ENCODE data around the gene PRKCB.
"Not testable (repeated sequence)": the region's sequence is repeated elsewhere in the genome, so short reads cannot be mapped to it uniquely, and the experiment has no call there.

The PRKCB gene

DNA sequence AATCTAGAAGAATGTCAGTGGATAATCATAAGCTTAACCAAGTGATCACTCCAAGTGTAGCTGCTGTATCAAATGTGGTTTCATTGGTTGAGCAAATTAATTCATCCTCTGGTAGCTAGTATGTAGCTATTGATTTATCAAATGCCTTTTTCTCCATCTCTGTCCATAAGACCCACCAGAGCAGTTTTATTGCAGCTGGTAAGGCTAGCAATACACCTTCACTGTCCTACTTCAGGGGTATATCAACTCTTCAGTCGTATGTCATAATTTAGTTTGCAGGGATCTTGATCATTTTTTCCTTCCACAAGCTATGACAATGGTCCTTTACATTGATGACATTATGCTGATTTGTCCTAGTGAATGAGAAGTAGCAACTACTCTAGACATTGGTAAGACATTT, 158.8 kb downstream of the PRKCB start:
- FAIRE-seq, result no peak
- DNase-seq (ENCODE audit: insufficient read length, low spot score), result no peak

DNA sequence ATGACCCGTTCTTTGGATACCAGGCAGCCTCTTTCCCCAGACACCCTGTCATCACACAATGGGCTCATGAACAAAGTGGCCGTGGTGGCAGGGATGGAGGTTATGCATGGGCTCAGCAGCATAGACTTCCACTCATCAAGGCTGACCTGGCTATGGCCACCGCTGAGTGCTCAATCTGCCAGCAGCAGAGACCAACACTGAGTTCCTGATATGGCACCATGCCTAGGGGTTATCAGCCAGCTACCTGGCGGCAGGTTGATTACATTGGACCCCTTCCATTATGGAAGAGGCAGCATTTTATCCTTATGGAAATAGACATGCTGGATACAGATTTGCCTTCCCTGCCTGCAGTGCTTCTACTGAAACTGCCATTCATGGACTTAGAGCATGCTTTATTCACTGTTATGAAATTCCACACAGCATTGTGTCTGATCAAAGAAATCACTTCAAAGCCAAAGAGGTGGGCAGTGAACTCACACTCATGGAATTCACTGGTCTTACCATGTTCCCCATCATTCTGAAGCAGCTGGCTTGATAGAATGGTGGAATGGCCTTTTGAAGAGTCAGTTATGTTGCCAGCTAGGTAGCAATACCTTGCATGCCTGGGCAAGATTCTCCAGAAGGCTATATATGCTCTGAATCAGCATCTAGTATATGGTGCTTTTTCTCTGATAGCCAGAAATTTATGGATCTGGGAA, 160.6 kb downstream of the PRKCB start:
- DNase-seq (ENCODE audit: insufficient read length, low spot score) (no peak), FAIRE-seq (no peak)

- DNase-seq (ENCODE audit: insufficient read length, low spot score), result no peak
- FAIRE-seq, result no peak
Measured at GRCh38 chr16:23998771-23999170, 163.0 kb downstream of the PRKCB start.

DNA sequence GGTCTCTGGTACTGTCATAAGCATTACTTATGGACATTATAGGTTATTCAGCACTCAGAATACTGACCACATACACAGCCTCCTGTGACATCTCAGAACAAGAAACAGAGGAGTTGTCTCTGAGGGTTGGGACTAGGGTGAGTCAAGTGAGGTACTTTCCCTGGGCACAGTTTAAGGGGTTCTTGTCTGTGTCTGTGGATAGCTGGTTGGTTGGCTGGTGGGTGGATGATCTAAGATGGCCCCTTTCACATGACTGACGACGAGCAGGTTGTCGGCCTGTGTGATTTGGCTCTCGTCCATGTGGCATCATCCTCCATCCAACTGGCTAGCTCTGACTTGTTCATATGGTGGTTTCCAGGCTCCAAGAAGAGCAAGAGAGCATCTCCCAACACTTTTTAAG, 163.9 kb downstream of the PRKCB start:
- FAIRE-seq, result peak; percentile 45

DNA sequence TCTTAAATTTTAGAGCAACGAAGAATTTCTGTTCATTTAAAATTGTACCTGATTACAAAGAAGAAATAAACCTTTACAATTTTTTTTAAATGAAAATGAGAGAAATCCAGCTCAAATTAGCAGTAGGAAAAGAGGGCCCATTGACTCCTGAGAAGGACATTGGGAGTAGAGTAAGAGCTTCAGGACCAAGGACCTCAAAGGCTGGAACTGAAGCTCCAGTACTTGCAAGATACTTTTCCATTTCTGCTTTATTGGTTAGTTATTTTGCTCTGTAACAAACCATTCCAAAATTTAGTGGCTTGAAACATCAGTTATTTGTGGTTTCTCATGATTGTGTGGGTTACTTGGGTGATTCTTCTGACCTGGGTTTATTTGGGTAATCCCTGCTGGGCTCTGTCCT, 165.9 kb downstream of the PRKCB start:
- no peak for FAIRE-seq
- no peak for DNase-seq (ENCODE audit: insufficient read length, low spot score)

More for the DNA sequence above, 163.9 kb downstream of the PRKCB start:
- DNase-seq (ENCODE audit: insufficient read length, low spot score), result no peak

DNA sequence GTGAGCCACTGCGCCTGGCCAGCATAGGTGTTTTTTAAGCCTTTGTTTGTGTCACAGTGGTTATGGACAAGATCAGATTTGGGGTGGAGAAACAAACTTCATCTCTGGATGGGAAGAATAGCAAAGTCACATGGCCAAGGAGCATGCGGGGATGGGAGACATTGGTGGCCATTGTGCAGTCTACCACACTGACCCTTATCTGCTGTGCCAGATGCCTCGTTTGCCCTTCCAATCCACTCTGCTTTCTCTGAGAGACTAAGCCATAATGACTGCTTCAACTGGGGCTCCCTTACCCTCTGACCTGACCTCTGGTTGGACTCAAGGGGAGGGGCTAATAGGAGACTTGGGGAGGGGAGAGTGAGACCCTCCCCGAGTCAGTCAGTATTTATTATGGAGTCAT, 166.8 kb downstream of the PRKCB start:
- FAIRE-seq, result no peak

GRCh38 chr16:24005577-24005976, 169.8 kb downstream of the PRKCB start:
- FAIRE-seq (no peak), DNase-seq (ENCODE audit: insufficient read length, low spot score) (no peak)

More for the DNA sequence above, 166.8 kb downstream of the PRKCB start:
- no peak for DNase-seq (ENCODE audit: insufficient read length, low spot score)

- no peak for DNase-seq (ENCODE audit: insufficient read length, low spot score)
- FAIRE-seq, result no peak
Measured at GRCh38 chr16:24007391-24007790, 171.6 kb downstream of the PRKCB start.

DNA sequence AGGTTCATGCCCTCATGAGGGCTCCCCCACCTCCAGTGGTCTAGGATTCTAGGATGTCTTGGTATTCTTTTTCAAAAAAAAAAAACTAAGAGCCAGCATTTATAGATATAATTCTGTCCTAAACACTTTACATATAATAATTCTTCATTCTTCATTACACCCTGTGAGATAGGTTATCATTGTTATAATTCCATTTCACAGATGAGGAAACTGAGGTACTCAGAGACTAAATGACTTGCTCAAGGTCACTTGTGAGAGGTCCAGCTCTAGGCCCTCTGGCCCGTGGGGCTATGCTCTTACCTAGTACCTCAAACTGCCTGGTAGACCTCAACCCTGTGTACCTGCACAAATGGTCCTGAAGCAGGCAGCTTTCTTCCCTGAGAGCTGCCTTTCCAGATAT, 172.2 kb downstream of the PRKCB start:
- DNase-seq (ENCODE audit: insufficient read length, low spot score), result no peak
- FAIRE-seq, result no peak

GRCh38 chr16:24009098-24009497, 173.3 kb downstream of the PRKCB start:
- DNase-seq (ENCODE audit: insufficient read length, low spot score), result no peak
- peak; percentile 63 for FAIRE-seq

DNA sequence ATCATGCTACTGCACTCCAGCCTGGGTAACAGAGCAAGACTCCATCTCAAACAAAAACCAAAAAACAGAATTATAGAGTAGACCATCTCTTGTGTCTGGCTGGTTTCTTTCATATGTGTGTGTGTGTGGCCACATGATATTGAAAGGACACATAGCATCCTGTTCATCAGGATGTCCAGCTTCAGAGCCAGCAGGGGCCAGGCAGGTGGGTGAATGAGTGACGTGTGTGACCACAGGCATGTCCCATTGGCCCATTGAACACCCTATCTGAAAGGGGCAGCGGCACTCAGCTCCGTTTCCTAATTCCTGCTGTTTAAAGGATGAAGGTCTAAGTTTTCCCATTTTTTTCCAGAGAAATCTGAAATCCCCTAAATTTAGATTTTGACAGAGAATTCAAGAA, 174.2 kb downstream of the PRKCB start:
- FAIRE-seq (peak; percentile 8), DNase-seq (ENCODE audit: insufficient read length, low spot score) (no peak)

- no peak for DNase-seq (ENCODE audit: insufficient read length, low spot score)
- FAIRE-seq, result peak; percentile 93
Measured at GRCh38 chr16:24010440-24011089, 174.8 kb downstream of the PRKCB start.

DNA sequence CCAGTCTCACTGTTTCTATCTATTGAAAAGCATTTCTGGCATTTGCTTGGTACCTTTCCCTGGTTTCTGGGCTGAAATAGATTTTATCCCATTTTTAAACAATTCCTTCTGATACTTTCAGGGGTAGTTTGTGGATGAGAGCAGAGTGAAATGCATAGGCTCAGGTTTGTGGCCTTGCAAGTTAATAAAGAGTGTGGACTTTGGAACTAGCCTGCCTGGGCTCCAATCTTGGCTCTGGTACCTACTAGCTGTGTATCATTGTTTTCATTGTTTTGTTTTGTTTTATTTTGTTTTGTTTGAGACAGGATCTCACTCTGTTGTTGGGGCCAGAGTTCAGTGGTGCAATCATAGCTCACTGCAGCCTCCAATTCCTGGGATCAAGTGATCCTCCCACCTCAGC, 175.5 kb downstream of the PRKCB start:
- DNase-seq (ENCODE audit: insufficient read length, low spot score) (no peak), FAIRE-seq (no peak)

DNA sequence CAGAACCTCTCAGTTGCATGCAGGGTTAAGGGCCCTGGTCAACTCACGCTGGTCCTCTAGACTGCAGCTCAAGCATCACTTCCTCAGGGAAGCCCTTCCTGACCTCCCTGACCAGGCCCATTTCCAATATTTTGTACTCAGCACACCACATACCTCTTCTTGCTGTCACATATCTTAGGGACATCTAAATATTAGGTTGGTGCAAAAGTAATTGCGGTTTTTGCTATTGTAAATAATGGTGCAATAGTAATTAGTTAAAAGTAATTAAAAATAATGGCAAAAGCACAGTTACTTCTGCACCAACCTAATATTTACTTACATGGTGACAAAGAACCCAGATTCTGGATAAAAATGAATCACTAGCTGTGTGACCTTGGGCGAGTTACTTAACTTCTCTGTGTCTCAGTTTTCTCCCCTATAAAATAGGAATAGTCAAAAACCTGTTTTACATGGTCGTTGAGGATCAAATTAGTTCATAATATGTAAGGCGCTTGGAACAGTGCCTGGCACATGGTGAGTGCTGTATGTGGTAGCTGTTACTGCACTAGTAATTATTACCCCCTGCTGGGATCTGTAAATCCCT, 177.4 kb downstream of the PRKCB start:
- FAIRE-seq, result no peak

GRCh38 chr16:24013864-24014645, 178.3 kb downstream of the PRKCB start:
- peak; percentile 95 for FAIRE-seq
- DNase-seq (ENCODE audit: insufficient read length, low spot score), result peak; percentile 72

More for the DNA sequence above, 177.4 kb downstream of the PRKCB start:
- no peak for DNase-seq (ENCODE audit: insufficient read length, low spot score)

GRCh38 chr16:24014955-24015354, 179.2 kb downstream of the PRKCB start:
- not testable (repeated sequence) for DNase-seq (ENCODE audit: insufficient read length, low spot score); FAIRE-seq

DNA sequence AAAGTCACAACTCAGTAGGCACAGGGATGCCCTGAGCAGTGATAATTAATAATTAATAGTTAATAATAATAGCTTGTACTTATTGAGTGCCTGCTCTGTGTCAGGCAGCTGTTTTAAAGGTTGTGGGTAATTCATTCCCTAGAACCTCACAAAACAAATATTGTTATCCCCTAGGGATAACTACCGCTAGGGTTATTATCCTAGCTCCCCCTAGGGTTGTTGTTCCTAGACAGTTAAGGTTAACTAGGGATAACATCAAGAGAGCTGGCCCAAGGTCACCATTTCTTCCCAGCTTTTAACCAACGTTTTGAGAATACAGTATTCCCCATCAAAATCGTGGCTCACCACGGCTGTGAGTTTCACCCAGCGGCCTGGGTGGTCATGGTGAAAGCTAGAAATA, 180.1 kb downstream of the PRKCB start:
- DNase-seq (ENCODE audit: insufficient read length, low spot score) (no peak), FAIRE-seq (no peak)

GRCh38 chr16:24018485-24018884, 182.7 kb downstream of the PRKCB start:
- DNase-seq (ENCODE audit: insufficient read length, low spot score) (no peak), FAIRE-seq (no peak)

- no peak for DNase-seq (ENCODE audit: insufficient read length, low spot score)
- no peak for FAIRE-seq
Measured at GRCh38 chr16:24022797-24023196, 187.0 kb downstream of the PRKCB start.

GRCh38 chr16:24023621-24024020, 187.8 kb downstream of the PRKCB start:
- no peak for FAIRE-seq
- DNase-seq (ENCODE audit: insufficient read length, low spot score), result no peak

DNA sequence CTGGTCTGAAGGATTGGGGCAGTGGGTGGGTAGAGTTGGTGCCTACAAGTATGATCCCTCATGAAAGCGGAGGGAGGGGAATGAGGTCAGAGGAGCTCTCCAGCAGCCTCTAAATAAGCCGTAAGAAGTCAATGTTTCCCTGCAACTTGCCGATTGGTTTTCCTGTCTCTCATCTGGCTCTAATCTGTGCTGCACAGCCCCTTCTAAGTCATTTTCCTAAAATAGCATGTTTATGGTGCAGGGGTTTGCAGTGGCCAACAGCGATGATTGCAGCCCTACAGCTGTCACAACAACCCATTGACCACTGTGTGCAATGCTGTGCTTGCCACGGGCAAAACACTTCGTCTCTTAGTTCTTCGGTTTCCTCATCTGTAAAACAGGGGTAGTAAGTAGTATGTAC, 189.2 kb downstream of the PRKCB start:
- DNase-seq (ENCODE audit: insufficient read length, low spot score), result no peak
- FAIRE-seq, result no peak

Measured in GM19239 (cell line).